ENCODE data around the gene TMEM165. TPM values are rescaled to one million over a fixed set of nuclear protein-coding genes. Genes with fewer than 3 reads are reported as not detected.

TMEM165 gene
- total and polyA plus RNA-seq, 10 of the 15 experiments (the other 5 are each of a cell fraction or from before 2014, with no cell fraction given) = 18.3 to 141 (median 81.1) TPM

GRCh38 chr4:55424791-55425190 lies 29.0 kb downstream of the TMEM165 start (continued):
- no peak for TF ChIP-seq RELB (IDR thresholded peaks at IDR 0.05; ENCODE audit: low read depth)
- TF ChIP-seq PKNOX1 (IDR thresholded peaks at IDR 0.05) = no peak
- no peak for TF ChIP-seq POLR2AphosphoS2 (IDR thresholded peaks at IDR 0.05; ENCODE audit: low read depth, low read length)
- TF ChIP-seq MYB (IDR thresholded peaks at IDR 0.05; ENCODE audit: borderline replicate concordance, low read depth, low read length) = no peak
- no peak for TF ChIP-seq FOXM1 (IDR thresholded peaks at IDR 0.05; ENCODE audit: low read depth, low read length)

- Histone ChIP-seq H3K9me3 (replicated peaks; ENCODE audit: control insufficient read depth, insufficient read depth, low read length) (no peaks in the 10 kb centered on the region), H3K27me3 (replicated peaks in 1 of 2; ENCODE audit: control insufficient read depth in 2 of 2, insufficient read depth in 2 of 2, low read length in 1 of 2) (no peaks in the 10 kb centered on the region), H3K79me2 (ENCODE audit: control insufficient read depth, insufficient read depth, low read length) (no peaks in the 10 kb centered on the region), H3K27ac (ENCODE audit: control insufficient read depth, insufficient read depth) (no peak overlapping the region), H3K4me2 (ENCODE audit: control insufficient read depth, insufficient read depth) (no peak overlapping the region), H3K36me3 (ENCODE audit: control insufficient read depth in 2 of 2, insufficient read depth in 2 of 2, low read length in 1 of 2) (peaks cover 3 to 34% of the 10 kb centered on the region in 2 experiments), H4K20me1 (ENCODE audit: control insufficient read depth, insufficient read depth) (no peaks in the 10 kb centered on the region), H3K9ac (ENCODE audit: control insufficient read depth, insufficient read depth, low read length) (no peak overlapping the region), H3K4me3 (no peak overlapping the region), H2AFZ (ENCODE audit: control insufficient read depth, low read depth, low read length) (no peak overlapping the region), H3K4me1 (ENCODE audit: control insufficient read depth, insufficient read depth, low read length) (peaks cover 4% of the 10 kb centered on the region)
- TF ChIP-seq RUNX3 (IDR thresholded peaks at IDR 0.05; ENCODE audit: low read length) = no peak
- TF ChIP-seq SMARCA5 (IDR thresholded peaks at IDR 0.05) = no peak
- TF ChIP-seq HDAC2 (IDR thresholded peaks at IDR 0.05) = no peak
- no peak for TF ChIP-seq EP300 (IDR thresholded peaks at IDR 0.05; ENCODE audit: borderline replicate concordance in 1 of 2, control insufficient read depth in 1 of 2, low read depth in 2 of 2, low read length in 2 of 2)
- TF ChIP-seq WRNIP1 (IDR thresholded peaks at IDR 0.05; ENCODE audit: borderline replicate concordance, low read depth, low read length) = no peak
- FAIRE-seq (no peak), DNase-seq (ENCODE audit: low read depth, low spot score) (no peak), ATAC-seq (no peak)
- SMC1A ChIA-PET (ENCODE audit: uncharacterized antibody, unreplicated experiment) = interaction anchor here (0.6 to 1.5 kb wide), 4 partner anchors 12 to 28 kb away, joined by 3 to 4 read pairs (median 4); no protein-coding TSS in a partner anchor
- RAD21 ChIA-PET (ENCODE audit: unreplicated experiment) = no interaction called here
- CTCF ChIA-PET = interaction anchor here (0.7 to 1.2 kb wide), 2 partner anchors 34 to 85 kb away, joined by 3 to 5 read pairs; no protein-coding TSS in a partner anchor
- 74% methylated on average over 6 of the region's 6 CpGs for WGBS (ENCODE audit: insufficient coverage, insufficient replicate concordance, low lambda C conversion rate, missing lambda C conversion rate)
- intact Hi-C loops (cut with micrococcal nuclease; ENCODE audit: unreplicated experiment) (no loop called here), in situ Hi-C loops (cut with MboI) (no loop called here)
- BruUV-seq (replicated peaks) = no TSS peak
- POLR2A ChIA-PET = no interaction called here
Observed at GRCh38 chr4:55431710-55432336, 36.1 kb downstream of the TMEM165 start.
